Keratinocyte (primary cell): Measurements from ENCODE around the gene DIAPH2. TPM values are rescaled to one million over a fixed set of nuclear protein-coding genes. Genes with fewer than 3 reads are reported as not detected.
A peak's percentile ranks its signal among the peaks of the same experiment; 100 is the strongest.

Experiments
- DNase-seq: peaks from one replicate; pipeline ENCODE4 v3.0.0-alpha.2; 2011; ENCODE audit warnings: low read depth, missing footprints, low spot score
- FAIRE-seq: peaks from 2 replicates; lab custom pipeline; 2011; peaks lifted over from hg19 to GRCh38; lab: Jason Lieb, UNC
- H2AFZ ChIP-seq: 2 replicates; pipeline ENCODE4 v1.6.0; 2012; ENCODE audit warnings: low read length, control low read depth, inconsistent platforms; ENCODE audit not compliant: control insufficient read depth
- H3K27ac ChIP-seq: 2 replicates; pipeline ENCODE4 v1.5.1; 2011; ENCODE audit warnings: low read length; ENCODE audit not compliant: control insufficient read depth, insufficient read depth
- H3K27me3 ChIP-seq: 3 replicates; pipeline ENCODE4 v1.6.0; 2011; ENCODE audit warnings: low read length; ENCODE audit not compliant: control insufficient read depth, insufficient read depth; ENCODE audit errors: extremely low read depth
- H3K36me3 ChIP-seq, 2 experiments: 2 replicates in 1 of 2; 3 replicates in 1 of 2; pipeline ENCODE4 v1.5.1; 2011; ENCODE audit warnings: low read length in 2 of 2, mild to moderate bottlenecking in 1 of 2; ENCODE audit not compliant: control insufficient read depth in 2 of 2, insufficient read depth in 2 of 2; ENCODE audit errors: extremely low read depth in 1 of 2
- H3K4me1 ChIP-seq: 3 replicates; pipeline ENCODE4 v1.5.1; 2011; ENCODE audit warnings: low read length; ENCODE audit not compliant: control insufficient read depth, insufficient read depth; ENCODE audit errors: extremely low read depth
- H3K4me2 ChIP-seq: 3 replicates; pipeline ENCODE4 v1.6.0; 2011; ENCODE audit warnings: low read depth, low read length; ENCODE audit not compliant: control insufficient read depth, insufficient read depth; ENCODE audit errors: extremely low read depth
- H3K4me3 ChIP-seq, 3 experiments: fragments of 200-600 bp in 1 of 3; sonication (generic) in 1 of 3; 2 replicates in 2 of 3; 3 replicates in 1 of 3; pipeline ENCODE4 v1.5.1; 2011 to 2016; ENCODE audit warnings: low read length in 3 of 3, mild to moderate bottlenecking in 3 of 3, control low read depth in 2 of 3, inconsistent platforms in 1 of 3, low read depth in 1 of 3, mixed read lengths in 1 of 3, mixed run types in 1 of 3, moderate library complexity in 1 of 3; ENCODE audit not compliant: control insufficient read depth in 2 of 3, insufficient read depth in 2 of 3; ENCODE audit errors: extremely low read depth in 1 of 3
- H3K79me2 ChIP-seq: 2 replicates; pipeline ENCODE4 v1.6.0; 2012; ENCODE audit warnings: low read length; ENCODE audit not compliant: control insufficient read depth, insufficient read depth
- H3K9ac ChIP-seq: 3 replicates; pipeline ENCODE4 v1.6.0; 2011; ENCODE audit warnings: low read length; ENCODE audit not compliant: control insufficient read depth, insufficient read depth; ENCODE audit errors: extremely low read depth
- H3K9me1 ChIP-seq: 3 replicates; pipeline ENCODE4 v1.6.0; 2011; ENCODE audit warnings: low read length; ENCODE audit not compliant: control insufficient read depth, insufficient read depth; ENCODE audit errors: extremely low read depth
- H3K9me3 ChIP-seq: 2 replicates; pipeline ENCODE4 v1.5.1; 2012; ENCODE audit warnings: low read depth, low read length; ENCODE audit not compliant: control insufficient read depth
- H4K20me1 ChIP-seq: 3 replicates; pipeline ENCODE4 v1.6.0; 2011; ENCODE audit warnings: low read length; ENCODE audit not compliant: control insufficient read depth, insufficient read depth; ENCODE audit errors: extremely low read depth
- EZH2 ChIP-seq: IDR thresholded peaks from one replicate; pipeline ENCODE4 v1.6.1; 2012; ENCODE audit warnings: inconsistent platforms, mild to moderate bottlenecking, low read length, moderate library complexity
- dilution Hi-C: fragments of 300-500 bp; cut with MboI; formaldehyde crosslinking; loops from one replicate; pipeline ENCODE4 v1.7.0; 2020; ENCODE audit warnings: low sequenced_read_pairs; ENCODE audit not compliant: extremely low pct_ligation_motif_present
- polyA plus RNA-seq, 5 experiments: library from polyadenylated mRNA; depleted of rRNA in 3 of 5; stranded (reverse) in 3 of 5; stranded (forward) in 1 of 5; unstranded in 1 of 5; fragments of >200 nt; gene quantifications; 1 replicate in 1 of 5; 2 replicates in 3 of 5; 3 replicates in 1 of 5; pipeline versions ENCODE4 v1.2.1 to v1.2.3, GENCODE V29; 2011 to 2012; ENCODE audit warnings: missing spikeins in 2 of 5, low read depth in 1 of 5, low replicate concordance in 1 of 5
- TF ChIP-seq, protein P1 (sequence below), 3 experiments: IDR thresholded peaks in 1 of 3; conservative IDR thresholded peaks in 1 of 3; optimal IDR thresholded peaks in 1 of 3; 2 replicates in 2 of 3; 3 replicates in 1 of 3; pipeline versions ENCODE3 to v1.5.1; 2011; ENCODE audit warnings: low read length in 3 of 3, mild to moderate bottlenecking in 3 of 3, moderate library complexity in 2 of 3, control low read depth in 1 of 3, inconsistent platforms in 1 of 3; ENCODE audit not compliant: insufficient read depth in 2 of 3; ENCODE audit errors: extremely low read depth in 1 of 3

The DIAPH2 gene
- polyA plus RNA-seq, 1 donor (not counting 4 experiments of a cell fraction or from before 2014, with no cell fraction given), result 7.4 TPM

- Histone ChIP-seq H3K79me2 (no peaks in the 10 kb centered on the region), H3K4me1 (peaks cover 3% of the 10 kb centered on the region), H3K27me3 (no peaks in the 10 kb centered on the region), H3K27ac (peak overlapping the region; percentile 23), H3K9me1 (no peaks in the 10 kb centered on the region), H3K9ac (no peak overlapping the region), H2AFZ (no peak overlapping the region), H3K4me3 (no peak overlapping the region), H3K9me3 (no peaks in the 10 kb centered on the region), H3K36me3 (no peaks in the 10 kb centered on the region), H4K20me1 (no peaks in the 10 kb centered on the region), H3K4me2 (no peak overlapping the region)
- DNase-seq (no peak), FAIRE-seq (no peak)
- dilution Hi-C loops, result no loop called here
- TF ChIP-seq, protein P1, sequence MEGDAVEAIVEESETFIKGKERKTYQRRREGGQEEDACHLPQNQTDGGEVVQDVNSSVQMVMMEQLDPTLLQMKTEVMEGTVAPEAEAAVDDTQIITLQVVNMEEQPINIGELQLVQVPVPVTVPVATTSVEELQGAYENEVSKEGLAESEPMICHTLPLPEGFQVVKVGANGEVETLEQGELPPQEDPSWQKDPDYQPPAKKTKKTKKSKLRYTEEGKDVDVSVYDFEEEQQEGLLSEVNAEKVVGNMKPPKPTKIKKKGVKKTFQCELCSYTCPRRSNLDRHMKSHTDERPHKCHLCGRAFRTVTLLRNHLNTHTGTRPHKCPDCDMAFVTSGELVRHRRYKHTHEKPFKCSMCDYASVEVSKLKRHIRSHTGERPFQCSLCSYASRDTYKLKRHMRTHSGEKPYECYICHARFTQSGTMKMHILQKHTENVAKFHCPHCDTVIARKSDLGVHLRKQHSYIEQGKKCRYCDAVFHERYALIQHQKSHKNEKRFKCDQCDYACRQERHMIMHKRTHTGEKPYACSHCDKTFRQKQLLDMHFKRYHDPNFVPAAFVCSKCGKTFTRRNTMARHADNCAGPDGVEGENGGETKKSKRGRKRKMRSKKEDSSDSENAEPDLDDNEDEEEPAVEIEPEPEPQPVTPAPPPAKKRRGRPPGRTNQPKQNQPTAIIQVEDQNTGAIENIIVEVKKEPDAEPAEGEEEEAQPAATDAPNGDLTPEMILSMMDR (optimal IDR thresholded peaks at IDR 0.05 in 1 of 3, IDR thresholded peaks at IDR 0.05 in 1 of 3, conservative IDR thresholded peaks at IDR 0.05 in 1 of 3; ENCODE audit: extremely low read depth in 1 of 3, insufficient read depth in 2 of 3, low read length in 3 of 3), result no peak
- TF ChIP-seq EZH2, result no peak
These were observed 525.9 kb downstream of the DIAPH2 start for GRCh38 chrX:97210501-97210900.

- H3K4me3 ChIP-seq, result no peak overlapping the region
- FAIRE-seq (no peak), DNase-seq (no peak)
- TF ChIP-seq EZH2, result no peak
- TF ChIP-seq, protein P1 (optimal IDR thresholded peaks at IDR 0.05 in 1 of 3, IDR thresholded peaks at IDR 0.05 in 1 of 3, conservative IDR thresholded peaks at IDR 0.05 in 1 of 3; ENCODE audit: extremely low read depth in 1 of 3, insufficient read depth in 2 of 3, low read length in 3 of 3), result no peak
- H3K9me1 ChIP-seq, result no peaks in the 10 kb centered on the region
- no peaks in the 10 kb centered on the region for H3K27me3 ChIP-seq
- no peaks in the 10 kb centered on the region for H3K36me3 ChIP-seq
- no peaks in the 10 kb centered on the region for H3K9me3 ChIP-seq
- dilution Hi-C loops, result no loop called here
- no peaks in the 10 kb centered on the region for H3K79me2 ChIP-seq
- H3K9ac ChIP-seq, result no peak overlapping the region
- H4K20me1 ChIP-seq, result no peaks in the 10 kb centered on the region
- H3K4me2 ChIP-seq, result no peak overlapping the region
- H3K4me1 ChIP-seq, result peaks cover 3% of the 10 kb centered on the region
- H3K27ac ChIP-seq, result peak overlapping the region; percentile 23
- H2AFZ ChIP-seq, result no peak overlapping the region
These were observed 526.4 kb downstream of the DIAPH2 start for GRCh38 chrX:97211070-97211469.
